ENCODE measurements around the gene NGEF. TPM values are rescaled to one million over a fixed set of nuclear protein-coding genes. Genes with fewer than 3 reads are reported as not detected.

Gene NGEF
- total and polyA plus RNA-seq, 3 experiments from 2014 or later, result 0.38 TPM; not detected in 2

- Mint-ChIP-seq H3K9me3 (peaks cover 0 to 9% (median 6%) of the 10 kb centered on the region in 5 donors), H3K27me3 (peaks cover 5 to 23% of the 10 kb centered on the region in 2 donors), H3K4me1 (no peaks in the 10 kb centered on the region), H3K4me3 (no peak overlapping the region), H3K27ac (no peak overlapping the region), H3K36me3 (no peaks in the 10 kb centered on the region)
- POLR2A ChIA-PET, result no interaction called here
- no peaks in the 10 kb centered on the region for H3K36me3 ChIP-seq (ENCODE audit: insufficient read depth, low read length)
- H3K27ac ChIP-seq (ENCODE audit: low read depth, low read length), result no peak overlapping the region
- H3K27me3 ChIP-seq (ENCODE audit: insufficient read depth, low read length, poor library complexity, severe bottlenecking), result no peaks in the 10 kb centered on the region
- H3K9me3 ChIP-seq (ENCODE audit: low read length), result no peaks in the 10 kb centered on the region
- no peak for DNase-seq
- H3K4me3 ChIP-seq (ENCODE audit: low read length), result no peak overlapping the region
- no peaks in the 10 kb centered on the region for H3K4me1 ChIP-seq (ENCODE audit: insufficient read depth, low read length)
- CTCF ChIA-PET, result no interaction called here
Measured at GRCh38 chr2:232959139-232959538, 53.9 kb downstream of the NGEF start.

GRCh38 chr2:232957657-232958090, 55.4 kb downstream of the NGEF start:
- no peak for DNase-seq
- no peaks in the 10 kb centered on the region for H3K9me3 ChIP-seq (ENCODE audit: low read length)
- H3K27ac Mint-ChIP-seq, result no peak overlapping the region
- H3K27me3 Mint-ChIP-seq, result peaks cover 5 to 23% of the 10 kb centered on the region in 2 donors
- H3K36me3 Mint-ChIP-seq, result no peaks in the 10 kb centered on the region
- no peak overlapping the region for H3K4me3 Mint-ChIP-seq
- no peaks in the 10 kb centered on the region for H3K27me3 ChIP-seq (ENCODE audit: insufficient read depth, low read length, poor library complexity, severe bottlenecking)
- H3K4me1 Mint-ChIP-seq, result no peaks in the 10 kb centered on the region
- H3K36me3 ChIP-seq (ENCODE audit: insufficient read depth, low read length), result no peaks in the 10 kb centered on the region
- no peaks in the 10 kb centered on the region for H3K4me1 ChIP-seq (ENCODE audit: insufficient read depth, low read length)
- ChIA-PET POLR2A (no interaction called here), CTCF (no interaction called here)
- H3K9me3 Mint-ChIP-seq, result peaks cover 0 to 9% (median 6%) of the 10 kb centered on the region in 5 donors
- H3K4me3 ChIP-seq (ENCODE audit: low read length), result no peak overlapping the region
- no peak overlapping the region for H3K27ac ChIP-seq (ENCODE audit: low read depth, low read length)

- no peak overlapping the region for H3K27ac ChIP-seq (ENCODE audit: low read depth, low read length)
- CTCF ChIA-PET, result no interaction called here
Measured at GRCh38 chr2:232955856-232956255, 57.2 kb downstream of the NGEF start.

GRCh38 chr2:232954691-232955090, 58.4 kb downstream of the NGEF start:
- Mint-ChIP-seq H3K4me3 (no peak overlapping the region), H3K27ac (no peak overlapping the region), H3K4me1 (no peaks in the 10 kb centered on the region), H3K36me3 (no peaks in the 10 kb centered on the region), H3K9me3 (no peaks in the 10 kb centered on the region), H3K27me3 (peaks cover 6 to 26% of the 10 kb centered on the region in 2 donors)
- ChIA-PET POLR2A (no interaction called here), CTCF (no interaction called here)
- no peak overlapping the region for H3K27ac ChIP-seq (ENCODE audit: low read depth, low read length)
- no peaks in the 10 kb centered on the region for H3K9me3 ChIP-seq (ENCODE audit: low read length)
- no peaks in the 10 kb centered on the region for H3K27me3 ChIP-seq (ENCODE audit: insufficient read depth, low read length, poor library complexity, severe bottlenecking)
- DNase-seq, result no peak
- H3K4me1 ChIP-seq (ENCODE audit: insufficient read depth, low read length), result no peaks in the 10 kb centered on the region
- H3K4me3 ChIP-seq (ENCODE audit: low read length), result no peak overlapping the region
- no peaks in the 10 kb centered on the region for H3K36me3 ChIP-seq (ENCODE audit: insufficient read depth, low read length)

More at GRCh38 chr2:232955856-232956255, 57.2 kb downstream of the NGEF start:
- no peaks in the 10 kb centered on the region for H3K36me3 ChIP-seq (ENCODE audit: insufficient read depth, low read length)
- POLR2A ChIA-PET, result no interaction called here
- no peak overlapping the region for H3K27ac Mint-ChIP-seq
- H3K27me3 ChIP-seq (ENCODE audit: insufficient read depth, low read length, poor library complexity, severe bottlenecking), result no peaks in the 10 kb centered on the region
- H3K27me3 Mint-ChIP-seq, result peaks cover 6 to 28% of the 10 kb centered on the region in 2 donors
- no peak overlapping the region for H3K4me3 Mint-ChIP-seq
- no peak overlapping the region for H3K4me3 ChIP-seq (ENCODE audit: low read length)
- DNase-seq, result no peak
- H3K9me3 Mint-ChIP-seq, result no peaks in the 10 kb centered on the region
- no peaks in the 10 kb centered on the region for H3K9me3 ChIP-seq (ENCODE audit: low read length)
- no peaks in the 10 kb centered on the region for H3K4me1 Mint-ChIP-seq
- no peaks in the 10 kb centered on the region for H3K36me3 Mint-ChIP-seq
- no peaks in the 10 kb centered on the region for H3K4me1 ChIP-seq (ENCODE audit: insufficient read depth, low read length)

- Histone ChIP-seq H3K36me3 (ENCODE audit: insufficient read depth, low read length) (no peaks in the 10 kb centered on the region), H3K4me3 (ENCODE audit: low read length) (no peak overlapping the region), H3K9me3 (ENCODE audit: low read length) (no peaks in the 10 kb centered on the region), H3K27me3 (ENCODE audit: insufficient read depth, low read length, poor library complexity, severe bottlenecking) (no peaks in the 10 kb centered on the region), H3K4me1 (ENCODE audit: insufficient read depth, low read length) (no peaks in the 10 kb centered on the region), H3K27ac (ENCODE audit: low read depth, low read length) (no peak overlapping the region)
- Mint-ChIP-seq H3K4me1 (no peaks in the 10 kb centered on the region), H3K36me3 (no peaks in the 10 kb centered on the region), H3K9me3 (no peaks in the 10 kb centered on the region), H3K4me3 (no peak overlapping the region), H3K27ac (no peak overlapping the region), H3K27me3 (peaks cover 3 to 22% of the 10 kb centered on the region in 2 donors)
- DNase-seq, result no peak
- ChIA-PET POLR2A (no interaction called here), CTCF (no interaction called here)
Measured at GRCh38 chr2:232951891-232952290, 61.2 kb downstream of the NGEF start.

- CTCF ChIA-PET, result no interaction called here
- H3K9me3 Mint-ChIP-seq, result no peaks in the 10 kb centered on the region
- POLR2A ChIA-PET, result no interaction called here
- Histone ChIP-seq H3K36me3 (ENCODE audit: insufficient read depth, low read length) (no peaks in the 10 kb centered on the region), H3K4me3 (ENCODE audit: low read length) (no peak overlapping the region), H3K27me3 (ENCODE audit: insufficient read depth, low read length, poor library complexity, severe bottlenecking) (no peaks in the 10 kb centered on the region), H3K4me1 (ENCODE audit: insufficient read depth, low read length) (no peaks in the 10 kb centered on the region), H3K27ac (ENCODE audit: low read depth, low read length) (no peak overlapping the region), H3K9me3 (ENCODE audit: low read length) (no peaks in the 10 kb centered on the region)
- peaks cover 3 to 22% of the 10 kb centered on the region in 2 donors for H3K27me3 Mint-ChIP-seq
- H3K36me3 Mint-ChIP-seq, result no peaks in the 10 kb centered on the region
- peak overlapping the region in 1 of 8 donors; percentile 77 for H3K27ac Mint-ChIP-seq
- no peaks in the 10 kb centered on the region for H3K4me1 Mint-ChIP-seq
- DNase-seq, result no peak
- H3K4me3 Mint-ChIP-seq, result no peak overlapping the region
Measured at GRCh38 chr2:232951181-232951580, 61.9 kb downstream of the NGEF start.

- ChIA-PET POLR2A (no interaction called here), CTCF (no interaction called here)
- no peaks in the 10 kb centered on the region for H3K27me3 ChIP-seq (ENCODE audit: insufficient read depth, low read length, poor library complexity, severe bottlenecking)
- H3K27ac Mint-ChIP-seq, result no peak overlapping the region
- H3K27me3 Mint-ChIP-seq, result peaks cover 3 to 18% of the 10 kb centered on the region in 2 donors
- H3K27ac ChIP-seq (ENCODE audit: low read depth, low read length), result no peak overlapping the region
- DNase-seq, result no peak
- no peak overlapping the region for H3K4me3 ChIP-seq (ENCODE audit: low read length)
- H3K9me3 Mint-ChIP-seq, result no peaks in the 10 kb centered on the region
- H3K36me3 ChIP-seq (ENCODE audit: insufficient read depth, low read length), result no peaks in the 10 kb centered on the region
- no peaks in the 10 kb centered on the region for H3K36me3 Mint-ChIP-seq
- no peaks in the 10 kb centered on the region for H3K9me3 ChIP-seq (ENCODE audit: low read length)
- no peaks in the 10 kb centered on the region for H3K4me1 Mint-ChIP-seq
- no peak overlapping the region for H3K4me3 Mint-ChIP-seq
- no peaks in the 10 kb centered on the region for H3K4me1 ChIP-seq (ENCODE audit: insufficient read depth, low read length)
Measured at GRCh38 chr2:232950751-232951150, 62.3 kb downstream of the NGEF start.

GRCh38 chr2:232949016-232949415, 64.0 kb downstream of the NGEF start:
- Histone ChIP-seq H3K36me3 (ENCODE audit: insufficient read depth, low read length) (no peaks in the 10 kb centered on the region), H3K27me3 (ENCODE audit: insufficient read depth, low read length, poor library complexity, severe bottlenecking) (no peaks in the 10 kb centered on the region), H3K27ac (ENCODE audit: low read depth, low read length) (no peak overlapping the region), H3K9me3 (ENCODE audit: low read length) (no peaks in the 10 kb centered on the region), H3K4me3 (ENCODE audit: low read length) (no peak overlapping the region), H3K4me1 (ENCODE audit: insufficient read depth, low read length) (no peaks in the 10 kb centered on the region)
- Mint-ChIP-seq H3K27me3 (peaks cover 1 to 16% of the 10 kb centered on the region in 2 donors), H3K9me3 (no peaks in the 10 kb centered on the region), H3K4me3 (no peak overlapping the region), H3K4me1 (no peaks in the 10 kb centered on the region), H3K27ac (no peak overlapping the region), H3K36me3 (no peaks in the 10 kb centered on the region)
- ChIA-PET POLR2A (no interaction called here), CTCF (no interaction called here)
- no peak for DNase-seq

- Mint-ChIP-seq H3K36me3 (peaks cover 0 to 3% (median 0%) of the 10 kb centered on the region in 3 donors), H3K9me3 (peaks cover 0 to 9% (median 6%) of the 10 kb centered on the region in 5 donors), H3K4me3 (no peak overlapping the region), H3K4me1 (peaks cover 5 to 14% (median 8%) of the 10 kb centered on the region in 3 donors), H3K27ac (no peak overlapping the region), H3K27me3 (peaks cover 2 to 6% of the 10 kb centered on the region in 2 donors)
- Histone ChIP-seq H3K27ac (ENCODE audit: low read depth, low read length) (no peak overlapping the region), H3K27me3 (ENCODE audit: insufficient read depth, low read length, poor library complexity, severe bottlenecking) (no peaks in the 10 kb centered on the region), H3K36me3 (ENCODE audit: insufficient read depth, low read length) (no peaks in the 10 kb centered on the region), H3K9me3 (ENCODE audit: low read length) (no peaks in the 10 kb centered on the region), H3K4me3 (ENCODE audit: low read length) (no peak overlapping the region), H3K4me1 (ENCODE audit: insufficient read depth, low read length) (no peaks in the 10 kb centered on the region)
- no peak for DNase-seq
- CTCF ChIA-PET, result interaction anchor here (0.7 kb wide), 1 partner anchor 321 kb away, joined by 3 read pairs; no protein-coding TSS in a partner anchor
- POLR2A ChIA-PET, result no interaction called here
Measured at GRCh38 chr2:232942831-232943230, 70.2 kb downstream of the NGEF start.

Data from CD8-positive, alpha-beta memory T cell (primary cell).